Spleen (tissue), 11 donors: ENCODE results near the gene SLC39A11. TPM values are rescaled to one million over a fixed set of nuclear protein-coding genes. Genes with fewer than 3 reads are reported as not detected.

Experiments
- DNase-seq: peaks from one replicate; pipeline ENCODE4 v3.0.0-alpha.2; 2020
- H3K27ac ChIP-seq, 8 donors: fragments of 200-600 bp; sonication (generic) in 7 of 8; 1 replicate in 4 of 8; 2 replicates in 4 of 8; pipeline versions ENCODE4 v1.5.0 to v1.8.0; 2016 to 2021; ENCODE audit warnings: inconsistent platforms in 4 of 8, mild to moderate bottlenecking in 4 of 8, moderate library complexity in 1 of 8
- H3K27me3 ChIP-seq, 7 donors: fragments of 200-600 bp; sonication (generic) in 6 of 7; replicated peaks in 1 of 7; 1 replicate in 4 of 7; 2 replicates in 3 of 7; pipeline versions ENCODE4 v1.5.0 to v1.8.0; 2016 to 2021; ENCODE audit warnings: inconsistent platforms in 3 of 7, mild to moderate bottlenecking in 1 of 7
- H3K36me3 ChIP-seq, 6 donors: fragments of 200-600 bp; sonication (generic) in 5 of 6; 1 replicate in 4 of 6; 2 replicates in 2 of 6; pipeline versions ENCODE4 v1.5.0 to v1.8.0; 2016 to 2021; ENCODE audit warnings: inconsistent platforms in 2 of 6
- H3K4me1 ChIP-seq, 6 donors: fragments of 200-600 bp; sonication (generic) in 5 of 6; 1 replicate in 3 of 6; 2 replicates in 3 of 6; pipeline versions ENCODE4 v1.5.0 to v1.8.0; 2016 to 2021; ENCODE audit warnings: inconsistent platforms in 3 of 6
- H3K4me3 ChIP-seq, 8 donors: fragments of 200-600 bp; sonication (generic) in 7 of 8; 1 replicate in 4 of 8; 2 replicates in 4 of 8; pipeline versions ENCODE4 v1.5.0 to v1.8.0; 2016 to 2021; ENCODE audit warnings: inconsistent platforms in 4 of 8, mild to moderate bottlenecking in 4 of 8, moderate library complexity in 2 of 8
- H3K9me3 ChIP-seq, 8 donors: fragments of 200-600 bp; sonication (generic) in 7 of 8; 1 replicate in 4 of 8; 2 replicates in 4 of 8; pipeline versions ENCODE4 v1.5.0 to v1.8.0; 2016 to 2021; ENCODE audit warnings: inconsistent platforms in 4 of 8
- CTCF ChIP-seq, 11 experiments: fragments of 200-600 bp in 7 of 11; fragments of 450-650 bp in 4 of 11; sonication (generic) in 4 of 11; IDR thresholded peaks in 8 of 11; conservative IDR thresholded peaks in 3 of 11; 1 replicate in 7 of 11; 2 replicates in 4 of 11; pipeline versions ENCODE4 v1.4.0 to v1.8.0; 2016 to 2021; ENCODE audit warnings: antibody characterized with exemption in 11 of 11, inconsistent platforms in 4 of 11, mild to moderate bottlenecking in 1 of 11
- POLR2A ChIP-seq, 3 donors: fragments of 450-650 bp; IDR thresholded peaks; one replicate each; pipeline ENCODE4 v1.5.1; 2017; ENCODE audit warnings: antibody characterized with exemption in 3 of 3, mild to moderate bottlenecking in 1 of 3
- POLR2AphosphoS5 ChIP-seq, 3 donors: sonication (generic); formaldehyde crosslinking; IDR thresholded peaks; one replicate each; pipeline ENCODE4 v1.5.1; 2017; ENCODE audit warnings: antibody characterized with exemption in 3 of 3
- WGBS, 5 donors: extraction: QIAGEN DNeasy Blood & Tissue Kit in 3 of 5; methylation state at CpG; one replicate each; pipeline versions ENCODE4 v1.1.5 to v1.1.7; 2013 to 2018; 5-methylcytosine and 5-hydroxymethylcytosine counted together
- intact Hi-C: fragments of 100-400 bp; cut with DNase I; formaldehyde crosslinking; loops from one replicate; pipeline ENCODE4 v1.15.0; 2023; ENCODE audit warnings: low total_unique reads
- polyA plus RNA-seq, 3 donors: library from polyadenylated mRNA; stranded (reverse); fragments of 200-250 nt; gene quantifications; one replicate each; pipeline ENCODE4 v1.2.1, GENCODE V29; 2013
- total RNA-seq, 7 donors: library from RNA; depleted of rRNA in 3 of 7; stranded (reverse); fragments of >200 nt in 3 of 7; fragmentation: NEBNext Ultra II Directional in 4 of 7; extraction: Animal tissue kit (Norgen Biotek cat#: 25700) in 4 of 7; gene quantifications; one replicate each; pipeline versions ENCODE4 v1.1.0 to v1.2.1, GENCODE V29; 2016 to 2021
- donor health status: healthy with polysubstance abuse.
- donor health status: DM: no; HTN: no; CAD: no; lungs with moderate emphysema.
- donor health status: DM: no; HTN: no; CAD: no.
- donor health status: Bipolar disorder and iron deficiency.
- donor health status: healthy.
- donor health status: DM: no; HTN: no; CAD: no.
- donor health status: DM: yes; HTN: yes; CAD: no.

SLC39A11 gene
- total and polyA plus RNA-seq, 10 donors, result 4.1 to 45.2 (median 27.8) TPM

- Histone ChIP-seq H3K4me1 (peaks cover 0 to 6% (median under 1%) of the 10 kb centered on the region in 6 donors), H3K4me3 (no peak overlapping the region), H3K27ac (no peak overlapping the region), H3K9me3 (no peaks in the 10 kb centered on the region), H3K36me3 (no peaks in the 10 kb centered on the region), H3K27me3 (no peaks in the 10 kb centered on the region)
- DNase-seq, result no peak
- 88 to 95% (median 93%) methylated on average over 2 of the region's 2 CpGs for WGBS, 5 donors
- intact Hi-C loops, result no loop called here
- no peak for TF ChIP-seq POLR2A (IDR thresholded peaks at IDR 0.05)
- no peak for TF ChIP-seq POLR2AphosphoS5 (IDR thresholded peaks at IDR 0.05)
- TF ChIP-seq CTCF (IDR thresholded peaks at IDR 0.05 in 8 of 11, conservative IDR thresholded peaks at IDR 0.05 in 3 of 11), result no peak
Observed at GRCh38 chr17:72991651-72992050, 100.8 kb downstream of the SLC39A11 start.

DNA sequence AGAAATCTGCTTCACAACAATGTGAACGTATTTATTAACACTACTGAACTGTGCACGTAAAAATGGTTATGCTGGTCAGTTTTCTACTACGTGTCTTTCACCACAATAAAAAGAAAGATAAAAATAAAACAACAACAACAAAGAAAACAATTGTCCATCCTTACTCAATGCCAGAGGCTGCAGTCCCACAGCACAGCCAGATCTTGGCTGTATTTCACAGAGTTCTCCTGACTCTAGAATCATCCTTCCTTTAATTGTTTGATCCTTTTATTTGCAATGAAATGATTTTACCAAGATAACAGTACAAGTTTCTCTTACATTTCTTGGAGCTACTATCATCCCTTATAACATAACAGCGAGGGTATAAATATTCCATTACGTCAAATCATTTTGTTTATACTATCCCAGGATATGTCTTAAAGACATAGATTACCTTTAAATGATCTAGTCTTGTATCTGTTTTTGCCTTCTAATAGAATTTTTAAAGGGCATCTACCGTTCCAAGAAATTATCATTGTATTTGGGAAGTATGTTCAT lies 103.3 kb downstream of the SLC39A11 start:
- H3K27ac ChIP-seq, result no peak overlapping the region
- H3K4me3 ChIP-seq, result no peak overlapping the region
- TF ChIP-seq POLR2AphosphoS5 (IDR thresholded peaks at IDR 0.05) (no peak), POLR2A (IDR thresholded peaks at IDR 0.05) (no peak), CTCF (IDR thresholded peaks at IDR 0.05 in 8 of 11, conservative IDR thresholded peaks at IDR 0.05 in 3 of 11) (no peak)
- 87 to 93% (median 91%) methylated on average over 6 of the region's 6 CpGs for WGBS, 5 donors
- no peak for DNase-seq
- no peaks in the 10 kb centered on the region for H3K9me3 ChIP-seq
- H3K27me3 ChIP-seq, result no peaks in the 10 kb centered on the region
- peaks cover 0 to 15% (median 5%) of the 10 kb centered on the region in 6 donors for H3K4me1 ChIP-seq
- intact Hi-C loops, result loop anchor here (10.0 kb wide), 2 partner anchors 166 to 264 kb away; no protein-coding TSS in a partner anchor
- H3K36me3 ChIP-seq, result no peaks in the 10 kb centered on the region

DNA sequence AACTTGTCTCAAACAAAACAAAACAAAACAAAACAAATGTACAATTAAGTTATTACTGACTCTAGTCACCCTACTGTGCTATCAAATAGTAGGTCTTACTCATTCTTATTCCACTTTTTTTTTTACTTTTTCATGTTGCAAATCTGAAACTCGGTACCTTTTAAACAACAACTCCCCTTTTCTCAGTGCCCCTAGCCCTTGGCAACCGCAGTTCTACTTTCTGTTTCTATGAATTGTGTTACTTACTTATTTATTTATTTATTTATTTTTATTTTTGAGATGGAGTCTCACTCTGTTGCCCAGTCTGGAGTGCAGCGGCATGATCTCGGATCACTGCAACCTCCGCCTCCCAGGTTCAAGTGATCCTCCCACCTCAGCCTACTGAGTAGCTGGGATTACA lies 104.0 kb downstream of the SLC39A11 start:
- no peaks in the 10 kb centered on the region for H3K27me3 ChIP-seq
- intact Hi-C loops, result loop anchor here (10.0 kb wide), 2 partner anchors 166 to 264 kb away; no protein-coding TSS in a partner anchor
- no peak overlapping the region for H3K4me3 ChIP-seq
- peaks cover 0 to 15% (median 5%) of the 10 kb centered on the region in 6 donors for H3K4me1 ChIP-seq
- no peak overlapping the region for H3K27ac ChIP-seq
- 88 to 95% (median 89%) methylated on average over 5 of the region's 5 CpGs for WGBS, 5 donors
- DNase-seq, result no peak
- no peaks in the 10 kb centered on the region for H3K36me3 ChIP-seq
- no peak for TF ChIP-seq POLR2AphosphoS5 (IDR thresholded peaks at IDR 0.05)
- TF ChIP-seq POLR2A (IDR thresholded peaks at IDR 0.05), result no peak
- H3K9me3 ChIP-seq, result no peaks in the 10 kb centered on the region

DNA sequence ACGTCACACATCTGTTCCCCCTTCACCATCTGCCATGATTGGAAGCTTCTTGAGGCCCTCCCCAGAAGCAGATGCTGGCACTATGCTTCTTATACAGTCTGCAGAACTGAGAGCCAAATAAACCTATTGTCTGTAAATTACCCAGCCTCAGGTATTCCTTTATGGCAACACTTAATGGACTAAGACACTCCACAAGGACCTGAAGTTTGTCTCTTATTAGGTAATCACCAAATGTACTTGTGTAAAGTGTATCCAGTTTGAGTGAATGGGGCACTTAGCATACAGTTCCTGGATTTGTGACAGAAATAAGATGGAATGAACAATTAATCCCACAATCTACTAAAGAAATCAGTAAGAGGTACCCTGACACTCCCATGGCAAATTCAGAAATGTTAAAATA lies 105.3 kb downstream of the SLC39A11 start:
- intact Hi-C loops, result loop anchor here (10.0 kb wide), 2 partner anchors 168 to 262 kb away; no protein-coding TSS in a partner anchor
- 92 to 100% (median 93%) methylated on average over 1 of the region's 1 CpG for whole genome bisulfite sequencing, 5 donors
- Histone ChIP-seq H3K36me3 (no peaks in the 10 kb centered on the region), H3K4me1 (peaks cover 0 to 15% (median 5%) of the 10 kb centered on the region in 6 donors), H3K27me3 (no peaks in the 10 kb centered on the region), H3K9me3 (no peaks in the 10 kb centered on the region), H3K4me3 (no peak overlapping the region), H3K27ac (no peak overlapping the region)
- TF ChIP-seq POLR2AphosphoS5 (IDR thresholded peaks at IDR 0.05) (no peak), CTCF (IDR thresholded peaks at IDR 0.05 in 8 of 11, conservative IDR thresholded peaks at IDR 0.05 in 3 of 11) (no peak), POLR2A (IDR thresholded peaks at IDR 0.05) (no peak)
- DNase-seq, result no peak
